IMR-90 (cell line): ENCODE measurements around the gene ZNF407.

Experiments
- CTCF ChIP-seq: conservative IDR thresholded peaks from 2 replicates; pipeline ENCODE4 v1.5.1; 2012; ENCODE audit warnings: mild to moderate bottlenecking, low read depth, low read length, improper control_type of control experiment
- ELK1 ChIP-seq: fragments of 150-350 bp; IDR thresholded peaks from 2 replicates; pipeline ENCODE4 v1.6.1; 2016; ENCODE audit warnings: low read depth, mild to moderate bottlenecking, low read length, moderate library complexity, borderline replicate concordance
- MAFK ChIP-seq: IDR thresholded peaks from 2 replicates; pipeline ENCODE4 v1.6.1; 2012; ENCODE audit warnings: low read depth, low read length, improper control_type of control experiment
- MAZ ChIP-seq: IDR thresholded peaks from 2 replicates; pipeline ENCODE4 v1.6.1; 2012; ENCODE audit warnings: low read depth, mild to moderate bottlenecking, low read length, improper control_type of control experiment, moderate library complexity, borderline replicate concordance
- MXI1 ChIP-seq: IDR thresholded peaks from 2 replicates; pipeline ENCODE4 v1.6.1; 2012; ENCODE audit warnings: low read depth, mild to moderate bottlenecking, low read length, moderate library complexity, borderline replicate concordance
- NFE2L2 ChIP-seq: fragments of 150-350 bp; IDR thresholded peaks from 2 replicates; pipeline ENCODE4 v1.6.1; 2016; ENCODE audit warnings: low read depth, mild to moderate bottlenecking, low read length
- POLR2A ChIP-seq: IDR thresholded peaks from 2 replicates; pipeline ENCODE4 v1.6.1; 2012; ENCODE audit warnings: mild to moderate bottlenecking, low read depth, low read length
- RAD21 ChIP-seq: IDR thresholded peaks from 2 replicates; pipeline ENCODE4 v1.6.1; 2012; ENCODE audit warnings: low read length, improper control_type of control experiment
- RFX5 ChIP-seq: IDR thresholded peaks from 2 replicates; pipeline ENCODE4 v1.8.0; 2012; ENCODE audit warnings: low read depth, mild to moderate bottlenecking, low read length, moderate library complexity
- SMC3 ChIP-seq: fragments of 150-350 bp; IDR thresholded peaks from 2 replicates; pipeline ENCODE4 v1.6.1; 2016; ENCODE audit warnings: low read depth, mild to moderate bottlenecking, antibody characterized with exemption, low read length, moderate library complexity
- USF2 ChIP-seq: fragments of 150-350 bp; IDR thresholded peaks from 2 replicates; pipeline ENCODE4 v1.6.1; 2017; ENCODE audit warnings: mild to moderate bottlenecking, antibody characterized with exemption, low read length, low read depth

- no peak for TF ChIP-seq MXI1
- TF ChIP-seq RFX5: no peak
- peak; percentile 60 for TF ChIP-seq CTCF
- no peak for TF ChIP-seq MAZ
- no peak for TF ChIP-seq NFE2L2
- no peak for TF ChIP-seq ELK1
- TF ChIP-seq POLR2A: no peak
- peak; percentile 53 for TF ChIP-seq SMC3
- TF ChIP-seq USF2: no peak
- TF ChIP-seq RAD21: peak; percentile 70
- TF ChIP-seq MAFK: no peak
Measured at GRCh38 chr18:74654638-74655037, 57.0 kb downstream of the ZNF407 start.
